Esophagus squamous epithelium (tissue), 4 donors: ENCODE measurements around the gene GRIP1.

Experiments used
- CTCF ChIP-seq, 6 experiments: fragments of 450-650 bp in 4 of 6; fragments of 200-600 bp in 2 of 6; sonication (generic) in 2 of 6; IDR thresholded peaks; one replicate each; pipeline ENCODE4 v1.5.1; 2016 to 2019; ENCODE audit warnings: antibody characterized with exemption in 6 of 6, mild to moderate bottlenecking in 4 of 6, moderate library complexity in 4 of 6
- POLR2A ChIP-seq, 4 donors: fragments of 450-650 bp; IDR thresholded peaks; one replicate each; pipeline ENCODE4 v1.6.1; 2017; ENCODE audit warnings: antibody characterized with exemption in 4 of 4, mild to moderate bottlenecking in 4 of 4, moderate library complexity in 3 of 4

DNA sequence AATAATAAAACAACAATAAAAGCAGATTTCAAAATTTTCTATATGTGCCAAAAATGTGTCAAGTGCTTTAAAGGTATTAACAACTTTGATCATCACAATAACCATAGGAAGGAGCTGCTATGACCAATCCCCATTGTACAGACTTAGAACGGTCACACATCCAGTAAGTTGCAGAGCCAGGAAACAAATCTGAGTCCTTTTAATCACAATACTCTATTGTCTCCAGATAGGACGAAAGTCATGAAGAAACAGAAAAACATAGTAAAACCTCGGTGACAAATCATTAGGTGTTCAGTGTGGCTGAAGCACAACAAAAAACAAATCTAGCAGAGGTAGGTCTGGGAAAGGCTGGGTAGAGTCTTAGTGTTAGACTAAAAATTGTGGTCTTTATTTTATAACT, 178.8 kb downstream of the GRIP1 start:
- TF ChIP-seq CTCF (IDR thresholded peaks at IDR 0.05) (no peak), POLR2A (IDR thresholded peaks at IDR 0.05) (no peak)
